Measurements from ENCODE around the gene SOX30. TPM values are rescaled to one million over a fixed set of nuclear protein-coding genes. Genes with fewer than 3 reads are reported as not detected.

Gene SOX30
- polyA plus RNA-seq, 6 donors from 2014 or later: 0.42 to 1.1 (median 0.83) TPM

DNA sequence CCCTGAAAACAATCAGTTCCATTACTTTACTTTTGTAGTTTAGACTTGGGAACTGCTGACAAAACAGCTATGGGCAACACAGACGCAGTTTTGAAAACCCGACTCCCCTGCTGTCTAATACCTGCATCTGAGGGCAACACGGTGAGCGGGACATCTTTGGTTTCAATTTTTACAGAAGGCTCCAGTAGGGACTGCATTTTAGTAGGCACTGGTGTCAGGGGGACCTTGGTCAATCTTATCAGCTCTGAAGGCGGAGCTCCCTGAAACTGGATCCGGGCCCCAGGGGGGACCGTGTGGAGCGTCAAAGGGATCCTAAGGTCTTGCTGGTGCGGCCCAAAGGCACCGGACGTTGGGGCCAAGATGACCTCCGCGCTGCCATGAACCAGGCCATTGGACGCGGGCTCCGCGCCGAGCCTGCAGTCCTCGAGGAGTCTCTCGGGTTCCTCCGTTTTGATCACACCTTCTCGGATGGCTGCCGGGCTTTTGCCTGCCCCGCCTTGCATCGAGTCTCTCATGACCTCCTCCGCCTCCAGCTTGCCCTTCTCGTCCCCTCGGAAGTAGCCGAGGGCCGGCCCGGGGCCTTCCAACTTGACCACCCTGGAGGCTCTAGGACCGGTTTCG, 1.1 kb downstream of the SOX30 start:
- peak overlapping the region in 5 of 6 donors; percentile 72 to 94 (median 83) for H3K27ac Mint-ChIP-seq
- H3K4me3 Mint-ChIP-seq: peak overlapping the region; percentile 78 to 91 (median 88)
- H3K27me3 Mint-ChIP-seq: no peaks in the 10 kb centered on the region
- H3K36me3 Mint-ChIP-seq: peaks cover 0 to 12% of the 10 kb centered on the region in 2 donors
- peaks cover 0 to 17% (median 8%) of the 10 kb centered on the region in 7 donors for H3K9me3 Mint-ChIP-seq
- ATAC-seq (ENCODE audit: low read depth in 2 of 2): no peak
- peaks cover 35 to 61% (median 46%) of the 10 kb centered on the region in 3 donors for H3K4me1 Mint-ChIP-seq
- DNase-seq: no peak

GRCh38 chr5:157649101-157649500, 3.1 kb downstream of the SOX30 start:
- H3K27ac Mint-ChIP-seq: peak overlapping the region in 4 of 6 donors; percentile 23 to 88 (median 42)
- no peaks in the 10 kb centered on the region for H3K27me3 Mint-ChIP-seq
- H3K9me3 Mint-ChIP-seq: peaks cover 0 to 12% (median 8%) of the 10 kb centered on the region in 7 donors
- DNase-seq (no peak), ATAC-seq (ENCODE audit: low read depth in 2 of 2) (no peak)
- H3K4me3 Mint-ChIP-seq: peak overlapping the region in 3 of 8 donors; percentile 29 to 49 (median 44)
- peaks cover 35 to 69% (median 47%) of the 10 kb centered on the region in 3 donors for H3K4me1 Mint-ChIP-seq
- H3K36me3 Mint-ChIP-seq: peaks cover 0 to 12% of the 10 kb centered on the region in 2 donors

GRCh38 chr5:157648275-157648990, 3.8 kb downstream of the SOX30 start:
- ATAC-seq (ENCODE audit: low read depth in 2 of 2) (no peak), DNase-seq (no peak)
- Mint-ChIP-seq H3K4me1 (peaks cover 32 to 65% (median 47%) of the 10 kb centered on the region in 3 donors), H3K9me3 (peaks cover 0 to 9% (median 4%) of the 10 kb centered on the region in 7 donors), H3K27ac (peak overlapping the region in 2 of 6 donors; percentile 26 to 27), H3K27me3 (no peaks in the 10 kb centered on the region), H3K36me3 (peaks cover 0 to 8% of the 10 kb centered on the region in 2 donors), H3K4me3 (peak overlapping the region in 2 of 8 donors; percentile 44 to 49)

- peaks cover 3 to 15% (median 11%) of the 10 kb centered on the region in 3 donors for H3K4me1 Mint-ChIP-seq
- H3K4me3 Mint-ChIP-seq: no peak overlapping the region
- DNase-seq (no peak), ATAC-seq (ENCODE audit: low read depth in 2 of 2) (no peak)
- no peaks in the 10 kb centered on the region for H3K36me3 Mint-ChIP-seq
- H3K27me3 Mint-ChIP-seq: no peaks in the 10 kb centered on the region
- H3K9me3 Mint-ChIP-seq: no peaks in the 10 kb centered on the region
- peak overlapping the region in 1 of 6 donors; percentile 20 for H3K27ac Mint-ChIP-seq
These were observed 11.7 kb downstream of the SOX30 start for GRCh38 chr5:157640406-157641066.

DNA sequence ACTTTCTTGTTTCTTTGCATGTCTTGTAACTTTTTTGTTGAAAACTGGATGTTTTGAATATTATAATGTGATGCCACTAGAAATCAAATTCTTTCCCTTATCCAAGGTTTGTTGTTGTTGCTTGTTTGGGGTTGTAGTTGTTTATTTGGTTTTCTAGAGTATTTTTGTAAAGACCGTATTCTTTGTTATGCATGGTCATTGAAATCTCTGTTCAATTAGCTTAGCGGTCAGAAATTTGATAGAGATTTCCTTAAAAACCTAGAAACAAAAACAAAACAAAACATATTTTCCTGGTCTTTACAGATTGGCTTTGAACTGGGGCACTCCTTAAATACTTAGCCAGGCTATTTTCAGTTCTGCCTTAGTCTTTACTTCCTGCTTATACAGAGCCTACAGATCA, 21.9 kb downstream of the SOX30 start:
- H3K27me3 Mint-ChIP-seq: no peaks in the 10 kb centered on the region
- H3K4me1 Mint-ChIP-seq: peaks cover 14 to 19% (median 16%) of the 10 kb centered on the region in 3 donors
- no peak for ATAC-seq (ENCODE audit: low read depth in 2 of 2)
- no peak overlapping the region for H3K27ac Mint-ChIP-seq
- peaks cover 0 to 5% of the 10 kb centered on the region in 2 donors for H3K36me3 Mint-ChIP-seq
- no peak overlapping the region for H3K4me3 Mint-ChIP-seq
- DNase-seq: no peak
- peaks cover 0 to 12% (median 4%) of the 10 kb centered on the region in 7 donors for H3K9me3 Mint-ChIP-seq

GRCh38 chr5:157626831-157627230, 25.4 kb downstream of the SOX30 start:
- Mint-ChIP-seq H3K27ac (peak overlapping the region in 2 of 6 donors; percentile 42 to 86), H3K9me3 (peaks cover 0 to 12% (median 7%) of the 10 kb centered on the region in 7 donors), H3K4me1 (peaks cover 11 to 15% (median 14%) of the 10 kb centered on the region in 3 donors), H3K36me3 (peaks cover 0 to 5% of the 10 kb centered on the region in 2 donors), H3K4me3 (no peak overlapping the region), H3K27me3 (no peaks in the 10 kb centered on the region)
- ATAC-seq (ENCODE audit: low read depth in 2 of 2): no peak
- no peak for DNase-seq

GRCh38 chr5:157624144-157624543, 28.1 kb downstream of the SOX30 start:
- DNase-seq (no peak), ATAC-seq (ENCODE audit: low read depth in 2 of 2) (no peak)
- H3K36me3 Mint-ChIP-seq: no peaks in the 10 kb centered on the region
- peaks cover 0 to 15% (median 10%) of the 10 kb centered on the region in 3 donors for H3K4me1 Mint-ChIP-seq
- H3K27me3 Mint-ChIP-seq: no peaks in the 10 kb centered on the region
- H3K9me3 Mint-ChIP-seq: peaks cover 0 to 9% (median 0%) of the 10 kb centered on the region in 7 donors
- H3K27ac Mint-ChIP-seq: peak overlapping the region in 2 of 6 donors; percentile 28 to 73
- no peak overlapping the region for H3K4me3 Mint-ChIP-seq

DNA sequence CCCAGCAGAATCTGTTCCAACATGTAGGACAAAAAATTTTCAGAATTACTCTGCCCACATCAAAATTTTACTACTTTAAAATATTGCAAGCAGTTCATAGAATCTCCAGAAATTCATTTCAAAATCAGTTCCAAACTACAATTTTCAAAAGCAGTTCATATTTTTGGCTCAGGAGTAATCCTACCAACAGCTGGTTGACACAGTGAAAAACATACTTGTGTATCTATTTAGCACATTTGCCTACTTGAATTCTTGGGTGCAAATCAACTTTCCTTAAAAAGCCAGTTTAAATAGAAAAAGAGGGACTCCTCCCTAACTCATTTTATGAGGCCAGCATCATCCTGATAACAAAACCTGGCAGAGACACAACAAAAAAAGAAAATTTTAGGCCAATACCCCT, 31.5 kb downstream of the SOX30 start:
- no peak overlapping the region for H3K27ac Mint-ChIP-seq
- H3K4me1 Mint-ChIP-seq: peaks cover 6 to 23% (median 14%) of the 10 kb centered on the region in 3 donors
- ATAC-seq (ENCODE audit: low read depth in 2 of 2) (no peak), DNase-seq (no peak)
- no peak overlapping the region for H3K4me3 Mint-ChIP-seq
- H3K9me3 Mint-ChIP-seq: peaks cover 0 to 9% (median 0%) of the 10 kb centered on the region in 7 donors
- no peaks in the 10 kb centered on the region for H3K36me3 Mint-ChIP-seq
- H3K27me3 Mint-ChIP-seq: no peaks in the 10 kb centered on the region

DNA sequence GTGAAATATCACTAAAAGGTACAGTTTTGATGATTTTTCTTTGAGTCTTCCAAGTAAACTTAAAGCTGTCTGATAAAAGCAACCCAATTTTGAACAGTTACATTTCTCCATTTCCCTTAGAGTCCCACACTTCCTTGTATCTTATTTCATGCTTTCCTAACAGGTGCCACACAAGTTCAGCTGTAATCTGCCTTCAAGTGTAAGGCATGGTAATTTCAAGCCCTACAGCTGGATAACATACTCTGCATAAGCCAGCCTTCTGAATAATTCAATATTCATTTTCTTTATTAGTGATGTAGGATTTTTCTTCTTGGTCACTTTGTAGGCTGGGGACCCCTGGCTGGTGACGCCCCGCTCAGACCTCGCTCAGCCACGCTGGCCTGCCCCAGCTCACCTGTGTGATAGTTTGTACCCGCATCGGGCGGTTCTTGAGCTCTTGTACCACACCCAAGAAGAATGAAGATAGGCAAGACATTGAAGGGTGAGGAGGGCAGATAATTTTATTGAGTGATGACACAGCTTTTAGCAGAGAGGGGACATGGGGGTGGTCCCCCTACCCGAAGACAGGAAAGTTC, 34.0 kb downstream of the SOX30 start:
- ATAC-seq (ENCODE audit: low read depth in 2 of 2) (no peak), DNase-seq (no peak)
- no peaks in the 10 kb centered on the region for H3K36me3 Mint-ChIP-seq
- H3K4me3 Mint-ChIP-seq: no peak overlapping the region
- H3K9me3 Mint-ChIP-seq: peaks cover 0 to 9% (median 0%) of the 10 kb centered on the region in 7 donors
- peak overlapping the region in 3 of 6 donors; percentile 8 to 74 (median 63) for H3K27ac Mint-ChIP-seq
- H3K27me3 Mint-ChIP-seq: no peaks in the 10 kb centered on the region
- H3K4me1 Mint-ChIP-seq: peaks cover 12 to 37% (median 27%) of the 10 kb centered on the region in 3 donors

GRCh38 chr5:157616785-157617184, 35.5 kb downstream of the SOX30 start:
- ATAC-seq (ENCODE audit: low read depth in 2 of 2) (no peak), DNase-seq (no peak)
- H3K27ac Mint-ChIP-seq: peak overlapping the region in 1 of 6 donors; percentile 54
- no peak overlapping the region for H3K4me3 Mint-ChIP-seq
- H3K36me3 Mint-ChIP-seq: no peaks in the 10 kb centered on the region
- no peaks in the 10 kb centered on the region for H3K27me3 Mint-ChIP-seq
- H3K4me1 Mint-ChIP-seq: peaks cover 21 to 49% (median 40%) of the 10 kb centered on the region in 3 donors
- peaks cover 0 to 6% (median 0%) of the 10 kb centered on the region in 7 donors for H3K9me3 Mint-ChIP-seq

- H3K36me3 Mint-ChIP-seq: no peaks in the 10 kb centered on the region
- no peaks in the 10 kb centered on the region for H3K27me3 Mint-ChIP-seq
- H3K4me1 Mint-ChIP-seq: peaks cover 23 to 45% (median 43%) of the 10 kb centered on the region in 3 donors
- ATAC-seq (ENCODE audit: low read depth in 2 of 2): peak; percentile 21 to 53
- peak overlapping the region in 6 of 8 donors; percentile 7 to 80 (median 38) for H3K4me3 Mint-ChIP-seq
- peak overlapping the region; percentile 49 to 91 (median 64) for H3K27ac Mint-ChIP-seq
- H3K9me3 Mint-ChIP-seq: no peaks in the 10 kb centered on the region
- no peak for DNase-seq
These were observed 38.6 kb downstream of the SOX30 start for GRCh38 chr5:157613385-157614245.

DNA sequence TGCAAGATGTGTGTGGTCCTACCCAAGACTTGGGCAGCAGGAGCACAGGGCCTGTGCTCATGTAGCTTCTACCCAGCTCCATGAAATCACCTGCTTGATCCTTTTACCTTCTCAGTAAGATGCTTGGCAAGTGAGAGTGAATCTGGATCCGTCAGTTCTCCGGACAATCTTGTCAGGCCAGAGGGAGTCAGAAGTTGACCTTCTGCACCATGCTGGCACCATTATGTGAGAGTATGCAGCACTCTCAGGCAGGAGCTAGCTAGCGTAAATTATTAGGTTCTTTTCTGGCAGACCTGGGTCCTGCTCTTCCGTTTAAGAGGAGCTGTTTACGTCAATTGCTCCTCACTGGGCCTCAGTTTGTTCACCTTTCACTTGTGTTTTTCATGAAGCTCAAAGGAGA, 39.7 kb downstream of the SOX30 start:
- H3K4me1 Mint-ChIP-seq: peaks cover 28 to 50% (median 47%) of the 10 kb centered on the region in 3 donors
- no peaks in the 10 kb centered on the region for H3K27me3 Mint-ChIP-seq
- ATAC-seq (ENCODE audit: low read depth in 2 of 2) (no peak), DNase-seq (no peak)
- H3K27ac Mint-ChIP-seq: peak overlapping the region in 4 of 6 donors; percentile 26 to 76 (median 64)
- H3K4me3 Mint-ChIP-seq: no peak overlapping the region
- no peaks in the 10 kb centered on the region for H3K36me3 Mint-ChIP-seq
- H3K9me3 Mint-ChIP-seq: no peaks in the 10 kb centered on the region

All from naive B cell (primary cell).